Muscle of arm (tissue), 12 donors: ENCODE data around the gene PPP1R16B. TPM values are rescaled to one million over a fixed set of nuclear protein-coding genes. Genes with fewer than 3 reads are reported as not detected.

Experiments
- DNase-seq: peaks from one replicate; pipeline ENCODE4 v3.0.0-alpha.2; 2013
- polyA plus RNA-seq, 12 donors: library from polyadenylated mRNA; unstranded; fragments of 120-200 nt; gene quantifications; one replicate each; pipeline ENCODE4 v1.2.1, GENCODE V29; 2013; ENCODE audit not compliant: insufficient read length in 12 of 12

The PPP1R16B gene
- polyA plus RNA-seq, 12 donors: 3.6 to 6.6 (median 5.0) TPM; not detected in 1

GRCh38 chr20:38927902-38928578 is 122.5 kb downstream of the PPP1R16B start:
- DNase-seq: no peak

- DNase-seq: no peak
These were observed 124.7 kb downstream of the PPP1R16B start for GRCh38 chr20:38930242-38930569.

- DNase-seq: no peak
These were observed 126.5 kb downstream of the PPP1R16B start for GRCh38 chr20:38931984-38932383.

- DNase-seq: no peak
These were observed 127.1 kb downstream of the PPP1R16B start for GRCh38 chr20:38932457-38933120.

GRCh38 chr20:38934530-38934929 is 129.0 kb downstream of the PPP1R16B start:
- DNase-seq: no peak

GRCh38 chr20:38935285-38935684 is 129.8 kb downstream of the PPP1R16B start:
- DNase-seq: no peak

GRCh38 chr20:38935967-38936407 is 130.5 kb downstream of the PPP1R16B start:
- no peak for DNase-seq

GRCh38 chr20:38937000-38937399 is 131.5 kb downstream of the PPP1R16B start:
- DNase-seq: no peak

- DNase-seq: no peak
These were observed 132.5 kb downstream of the PPP1R16B start for GRCh38 chr20:38937978-38938473.

GRCh38 chr20:38939686-38940085 is 134.2 kb downstream of the PPP1R16B start:
- no peak for DNase-seq

- no peak for DNase-seq
These were observed 135.1 kb downstream of the PPP1R16B start for GRCh38 chr20:38940644-38941043.

- no peak for DNase-seq
These were observed 136.4 kb downstream of the PPP1R16B start for GRCh38 chr20:38941726-38942389.

- no peak for DNase-seq
These were observed 139.5 kb downstream of the PPP1R16B start for GRCh38 chr20:38945012-38945411.

- no peak for DNase-seq
These were observed 141.3 kb downstream of the PPP1R16B start for GRCh38 chr20:38946836-38947235.

GRCh38 chr20:38947931-38948362 is 142.4 kb downstream of the PPP1R16B start:
- DNase-seq: no peak

GRCh38 chr20:38950254-38950653 is 144.8 kb downstream of the PPP1R16B start:
- DNase-seq: no peak

- no peak for DNase-seq
These were observed 146.1 kb downstream of the PPP1R16B start for GRCh38 chr20:38951611-38952010.

GRCh38 chr20:38952153-38952552 is 146.7 kb downstream of the PPP1R16B start:
- no peak for DNase-seq

- no peak for DNase-seq
These were observed 148.3 kb downstream of the PPP1R16B start for GRCh38 chr20:38953630-38954340.

- DNase-seq: no peak
These were observed 151.9 kb downstream of the PPP1R16B start for GRCh38 chr20:38957235-38957876.

GRCh38 chr20:38957915-38958485 is 152.5 kb downstream of the PPP1R16B start:
- DNase-seq: no peak
